NB4 (cell line): ENCODE measurements around the gene GPC3.

Source experiments
- DNase-seq: peaks from one replicate; pipeline ENCODE4 v3.0.0; 2010; ENCODE audit warnings: low read depth
- H3K4me3 ChIP-seq: one replicate; pipeline ENCODE4 v1.5.1; 2011; ENCODE audit warnings: mild to moderate bottlenecking, low read depth, low read length, moderate library complexity
- CTCF ChIP-seq: IDR thresholded peaks from one replicate; pipeline ENCODE4 v1.5.1; 2012; ENCODE audit warnings: low read depth, low read length
- MAX ChIP-seq: IDR thresholded peaks from 2 replicates; pipeline ENCODE4 v1.6.1; 2011; ENCODE audit warnings: low read depth, low read length
- MYC ChIP-seq: IDR thresholded peaks from 2 replicates; pipeline ENCODE4 v1.6.1; 2011; ENCODE audit warnings: low read depth, low read length
- POLR2A ChIP-seq: IDR thresholded peaks from 2 replicates; pipeline ENCODE4 v1.6.1; 2011; ENCODE audit warnings: mild to moderate bottlenecking; ENCODE audit not compliant: insufficient read length; ENCODE audit errors: extremely low read depth

Gene GPC3

GRCh38 chrX:133601116-133601515 is 384.3 kb downstream of the GPC3 start:
- TF ChIP-seq MAX (no peak), POLR2A (no peak), CTCF (no peak), MYC (no peak)
- DNase-seq, result no peak
- no peak overlapping the region for H3K4me3 ChIP-seq

GRCh38 chrX:133600536-133600935 is 384.9 kb downstream of the GPC3 start:
- DNase-seq, result no peak
- no peak for TF ChIP-seq MYC
- no peak for TF ChIP-seq CTCF
- no peak for TF ChIP-seq POLR2A
- no peak for TF ChIP-seq MAX
- no peak overlapping the region for H3K4me3 ChIP-seq

- no peak overlapping the region for H3K4me3 ChIP-seq
- DNase-seq, result no peak
- no peak for TF ChIP-seq POLR2A
- no peak for TF ChIP-seq CTCF
- no peak for TF ChIP-seq MYC
- TF ChIP-seq MAX, result no peak
Observed at GRCh38 chrX:133598601-133599335, 386.6 kb downstream of the GPC3 start.

- H3K4me3 ChIP-seq, result no peak overlapping the region
- no peak for DNase-seq
- TF ChIP-seq MYC, result no peak
- no peak for TF ChIP-seq POLR2A
- no peak for TF ChIP-seq MAX
- TF ChIP-seq CTCF, result no peak
Observed at GRCh38 chrX:133594156-133594555, 391.2 kb downstream of the GPC3 start.

- no peak overlapping the region for H3K4me3 ChIP-seq
- no peak for TF ChIP-seq CTCF
- TF ChIP-seq MAX, result no peak
- no peak for TF ChIP-seq MYC
- no peak for TF ChIP-seq POLR2A
- DNase-seq, result no peak
Observed at GRCh38 chrX:133593531-133593930, 391.9 kb downstream of the GPC3 start.
